HG03342 (cell line): ENCODE measurements around the gene FAM53B.

ENCODE experiments used
- ATAC-seq: cut with Tn5 transposase; IDR thresholded peaks from one replicate; pipeline ENCODE4 v1.9.1; 2021; ENCODE audit warnings: mild to moderate bottlenecking, moderate library complexity; ENCODE audit not compliant: unreplicated experiment

The FAM53B gene

DNA sequence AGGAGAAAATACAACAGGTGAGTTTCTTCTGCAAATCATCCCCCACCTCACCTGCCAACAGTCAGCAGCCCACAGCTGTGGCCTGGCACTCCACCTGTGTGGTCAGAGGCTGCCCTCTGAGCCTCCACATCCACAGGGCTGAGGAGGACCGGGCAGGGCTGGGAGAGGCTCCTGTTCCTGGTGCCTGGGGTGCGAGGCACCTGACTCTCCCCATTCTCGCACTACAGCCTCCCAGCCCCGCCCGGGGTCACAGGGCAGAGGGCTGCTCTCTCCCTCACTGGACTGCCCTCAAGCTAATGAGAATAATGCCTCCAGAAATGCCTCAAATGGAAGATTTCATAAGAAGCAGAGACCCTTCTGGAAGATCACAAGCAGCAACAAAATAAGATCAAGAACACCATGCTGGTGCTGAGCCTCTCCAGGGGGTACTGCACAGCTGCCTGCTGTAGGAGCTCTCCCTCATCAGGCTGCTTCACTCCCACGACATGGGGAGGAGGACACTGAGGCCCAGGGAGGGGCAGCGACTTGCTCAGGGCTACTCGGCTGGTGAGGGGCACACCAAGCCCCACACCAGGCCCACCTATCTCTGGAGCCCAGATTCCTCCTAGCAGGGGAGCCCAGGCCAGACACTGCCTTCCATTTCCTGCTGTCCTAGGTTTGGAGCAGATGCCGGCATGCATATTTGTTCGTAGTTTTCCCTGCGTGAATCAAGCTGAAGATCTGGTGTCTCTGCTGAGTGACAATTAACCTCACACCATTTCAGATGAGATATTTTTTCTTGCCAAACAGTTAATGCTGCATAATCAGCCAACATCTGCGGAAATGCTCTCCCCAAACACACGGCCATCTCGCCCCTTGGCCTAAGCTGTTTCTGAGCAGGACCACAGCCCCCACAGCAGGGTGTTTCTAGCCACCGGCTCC lies 76.5 kb downstream of the FAM53B start:
- ATAC-seq, result no peak

DNA sequence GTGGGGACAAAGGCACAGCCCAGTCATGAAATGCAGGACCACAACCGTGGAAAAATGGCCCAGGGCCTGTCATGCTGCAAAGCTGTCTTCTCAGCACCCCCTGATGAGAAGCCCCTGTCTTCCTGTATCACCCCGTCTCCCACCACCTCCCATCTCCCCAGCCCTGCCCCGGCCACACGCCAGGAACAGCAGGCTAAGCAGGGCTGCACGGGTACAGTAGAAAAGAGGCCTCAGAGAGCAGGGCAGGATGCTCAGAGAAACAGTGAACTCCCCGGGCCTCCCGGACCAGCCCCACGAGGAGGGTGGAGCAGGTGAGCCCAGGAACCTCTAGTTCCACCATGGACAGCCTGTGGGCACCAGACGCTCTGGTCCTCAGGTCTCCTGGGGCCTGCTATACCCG lies 77.7 kb downstream of the FAM53B start:
- ATAC-seq, result no peak

DNA sequence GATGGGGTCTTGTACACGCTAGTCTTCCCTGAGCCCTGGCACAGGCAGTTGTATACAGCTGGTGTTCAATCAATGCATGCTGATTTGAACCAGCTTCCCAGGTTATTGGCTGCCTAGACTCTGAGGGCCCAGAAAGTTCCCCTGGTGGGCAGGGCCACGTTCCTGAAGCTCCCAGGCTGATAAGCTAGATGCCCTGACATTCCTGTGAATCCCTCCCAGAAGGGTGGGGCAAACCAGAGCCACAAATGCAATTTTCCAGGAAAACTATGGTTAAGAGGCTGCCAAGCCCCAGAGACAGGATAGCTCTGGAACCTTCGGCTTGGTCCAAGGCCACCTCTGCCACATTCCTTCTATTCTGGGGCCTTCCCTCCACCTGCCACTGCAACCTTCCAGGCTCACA lies 78.2 kb downstream of the FAM53B start:
- ATAC-seq, result no peak

DNA sequence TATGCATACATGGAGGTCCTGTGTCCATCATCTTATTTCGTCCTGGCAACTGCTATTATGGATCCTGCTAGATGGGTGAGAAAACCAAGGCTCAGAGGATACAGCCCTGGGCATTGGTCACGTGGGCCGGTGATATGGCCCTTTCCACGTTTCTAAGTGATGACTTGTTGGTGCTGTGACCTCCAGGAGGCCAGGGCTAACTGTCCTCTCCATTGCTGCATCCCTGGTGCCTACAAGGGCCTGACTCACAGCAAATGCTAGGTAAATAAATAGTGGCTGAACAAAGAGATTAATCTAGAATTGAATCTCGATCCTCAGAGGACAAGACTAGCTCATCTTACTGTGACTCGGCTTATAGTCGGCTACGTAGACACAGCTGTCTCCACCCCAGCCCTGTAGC lies 78.6 kb downstream of the FAM53B start:
- ATAC-seq, result no peak

DNA sequence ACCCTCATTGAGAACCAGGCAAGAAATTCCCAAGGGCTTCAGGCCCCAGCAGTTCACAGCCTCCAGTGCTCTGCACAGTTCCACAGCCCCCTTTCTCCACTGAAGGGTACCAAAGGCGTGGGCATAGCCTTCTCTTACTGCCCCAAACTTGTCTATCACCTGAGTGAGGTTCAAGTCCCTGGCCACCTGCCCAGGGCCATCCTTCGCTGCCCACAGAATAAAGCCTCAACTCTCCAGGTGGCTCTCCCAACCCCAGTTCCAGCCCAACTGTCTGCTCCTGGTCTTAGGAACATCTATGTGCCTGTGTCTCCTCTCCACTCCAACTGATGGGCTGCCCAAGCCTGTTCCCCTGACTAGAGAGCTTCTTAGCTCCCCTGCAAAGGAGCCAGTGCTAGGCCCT lies 79.1 kb downstream of the FAM53B start:
- no peak for ATAC-seq

DNA sequence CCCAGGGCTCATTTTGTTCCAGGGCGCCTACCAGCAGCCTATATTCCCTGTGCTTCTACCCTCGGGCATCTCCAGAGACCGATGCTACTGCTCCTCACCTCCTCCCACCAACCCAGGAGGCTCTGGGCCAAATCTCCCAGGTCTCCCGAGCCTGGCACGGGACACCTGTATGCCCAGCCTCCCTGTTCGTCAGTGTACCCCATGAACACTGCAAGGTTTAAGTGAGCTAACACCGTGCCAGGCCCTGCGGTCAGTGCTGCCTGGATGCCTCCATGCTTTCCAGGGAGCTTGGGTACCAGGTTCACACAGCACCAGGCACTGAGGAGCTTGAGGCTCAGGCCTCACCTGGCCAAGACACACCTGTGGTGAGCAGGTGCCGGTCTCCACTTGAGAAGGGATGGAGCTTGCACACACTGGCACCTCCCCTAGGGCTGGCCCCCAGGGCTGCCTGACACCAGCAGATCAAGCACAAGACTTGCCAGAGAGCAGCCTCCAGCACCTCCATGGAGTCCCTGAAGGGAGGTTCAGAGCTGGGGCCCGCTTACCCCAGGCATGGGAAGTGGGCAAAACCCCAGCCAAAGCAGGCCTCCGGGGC lies 80.3 kb downstream of the FAM53B start:
- ATAC-seq, result no peak

DNA sequence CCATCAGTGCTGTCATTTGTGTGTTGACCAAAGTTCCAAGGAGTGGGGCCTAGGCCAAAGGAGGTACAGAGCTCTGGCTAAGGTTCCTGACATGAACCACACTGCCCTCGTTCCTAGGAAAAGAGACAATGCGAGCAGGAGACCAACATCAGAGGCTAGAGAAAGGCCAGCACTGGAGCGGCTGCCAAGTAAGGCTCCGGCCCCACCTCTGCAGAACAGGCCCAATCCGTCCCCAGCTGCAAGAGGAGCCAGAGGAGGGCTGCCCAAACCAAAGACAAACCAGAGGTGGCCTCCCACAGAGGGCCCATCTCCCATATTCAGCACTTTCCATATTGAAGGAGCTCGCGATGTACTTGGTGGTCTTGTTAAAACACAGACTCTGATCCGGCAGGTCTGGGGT lies 81.0 kb downstream of the FAM53B start:
- ATAC-seq, result no peak

DNA sequence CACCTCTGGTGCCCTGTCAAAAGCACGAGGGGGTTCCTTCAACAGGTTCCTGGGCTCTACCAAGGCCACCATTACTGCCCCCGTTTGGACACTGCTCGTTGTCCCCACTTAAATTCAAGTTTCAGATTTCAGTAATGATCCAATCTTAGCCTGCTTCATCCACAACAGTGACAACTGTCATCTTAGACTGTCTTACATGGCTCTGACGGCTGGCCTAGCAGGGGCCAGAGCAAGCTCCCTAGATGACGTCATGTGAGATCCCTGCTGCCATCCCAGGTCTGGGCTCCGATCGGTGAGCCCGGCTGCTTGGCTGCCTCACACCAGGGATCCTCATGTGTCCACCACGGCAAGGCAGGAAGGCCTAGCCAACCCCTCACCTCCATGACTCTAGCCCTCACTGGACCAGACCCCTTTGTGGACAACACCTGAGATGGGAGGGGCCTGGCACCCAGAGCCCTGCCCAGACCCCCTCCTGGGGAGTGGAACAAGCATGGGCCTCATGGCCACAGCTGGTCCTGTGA lies 82.5 kb downstream of the FAM53B start:
- ATAC-seq, result no peak

DNA sequence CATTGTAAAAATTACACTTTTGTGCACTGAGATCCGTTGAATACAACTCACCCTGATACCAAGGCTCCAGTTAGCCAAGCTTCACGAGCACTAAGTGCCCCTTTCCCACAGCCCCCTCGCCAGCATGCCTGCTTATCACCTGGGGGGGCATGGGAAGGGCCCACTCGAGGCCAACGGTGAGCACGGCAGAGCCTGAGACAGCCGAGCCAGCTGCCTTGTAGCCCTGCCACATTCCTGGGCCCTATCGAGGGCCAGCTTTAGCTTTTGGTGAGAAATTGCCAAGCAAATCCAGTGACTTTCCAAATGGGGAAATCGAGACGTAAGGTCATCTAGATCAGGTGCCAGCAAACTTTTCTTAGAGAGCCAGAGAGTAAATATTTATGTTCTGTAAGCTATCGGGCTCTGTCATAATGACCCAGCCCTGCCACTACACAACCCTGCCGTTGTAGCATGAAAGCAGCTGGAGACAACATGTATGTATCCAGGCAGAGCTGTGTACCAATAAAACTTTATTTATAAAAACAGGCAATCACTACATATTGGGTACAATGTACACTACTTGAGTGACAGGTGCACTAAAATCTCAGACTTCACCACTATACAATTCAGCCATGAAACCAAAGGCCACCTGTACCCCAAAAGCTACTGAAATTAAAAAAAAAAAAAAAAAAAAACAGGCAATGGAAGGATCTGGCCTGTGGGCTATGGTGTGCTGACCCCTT lies 83.6 kb downstream of the FAM53B start:
- no peak for ATAC-seq

DNA sequence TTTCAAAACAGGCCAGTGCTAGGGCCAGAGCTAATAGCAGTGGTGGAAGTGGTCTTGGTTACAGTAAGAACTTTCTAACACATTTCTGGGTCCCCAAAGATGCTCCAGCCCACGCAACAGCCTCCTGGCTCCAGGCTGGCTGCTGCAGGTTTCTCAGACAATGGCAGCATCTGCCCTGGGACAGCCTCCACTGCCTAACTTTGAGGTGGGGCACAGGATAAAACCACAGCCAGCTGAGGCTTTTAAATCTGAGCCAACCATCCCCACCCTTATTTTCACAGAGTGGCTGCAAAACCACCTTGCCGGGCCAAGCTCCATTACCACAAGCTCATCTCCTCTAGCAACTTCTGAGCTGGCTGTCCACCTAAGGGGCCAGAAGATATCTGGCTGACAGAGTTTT lies 84.8 kb downstream of the FAM53B start:
- ATAC-seq, result no peak

DNA sequence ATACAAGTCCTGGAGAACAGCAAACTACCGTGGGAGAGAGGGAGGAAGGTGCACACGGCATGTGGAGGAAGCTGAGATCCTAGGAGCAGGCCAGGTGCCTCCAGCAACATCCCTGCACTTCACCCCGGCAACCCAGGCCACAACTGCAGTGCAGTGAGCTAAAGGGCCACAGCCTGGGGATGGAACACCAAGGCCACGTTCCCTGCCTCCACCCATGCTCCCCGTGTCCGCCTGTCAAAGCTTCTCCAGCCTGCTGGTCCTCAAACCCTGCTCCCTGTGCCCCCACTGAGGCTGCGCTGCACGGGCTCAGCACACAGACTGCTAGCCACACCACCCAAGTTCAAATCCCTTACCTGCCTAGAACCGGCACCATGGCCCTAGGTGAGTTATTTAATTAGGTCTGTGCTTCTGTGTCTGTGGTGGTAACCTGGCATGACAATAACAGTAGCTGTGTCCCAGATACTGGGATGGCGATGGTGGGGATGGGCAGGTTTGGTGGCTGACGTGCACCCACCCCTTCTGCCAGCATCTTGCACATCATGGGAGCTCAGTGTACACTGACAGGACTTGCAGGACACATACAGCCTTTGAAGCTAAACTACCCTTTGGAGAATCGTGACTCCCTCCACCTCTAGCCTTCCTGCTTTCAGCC lies 85.5 kb downstream of the FAM53B start:
- ATAC-seq, result no peak

DNA sequence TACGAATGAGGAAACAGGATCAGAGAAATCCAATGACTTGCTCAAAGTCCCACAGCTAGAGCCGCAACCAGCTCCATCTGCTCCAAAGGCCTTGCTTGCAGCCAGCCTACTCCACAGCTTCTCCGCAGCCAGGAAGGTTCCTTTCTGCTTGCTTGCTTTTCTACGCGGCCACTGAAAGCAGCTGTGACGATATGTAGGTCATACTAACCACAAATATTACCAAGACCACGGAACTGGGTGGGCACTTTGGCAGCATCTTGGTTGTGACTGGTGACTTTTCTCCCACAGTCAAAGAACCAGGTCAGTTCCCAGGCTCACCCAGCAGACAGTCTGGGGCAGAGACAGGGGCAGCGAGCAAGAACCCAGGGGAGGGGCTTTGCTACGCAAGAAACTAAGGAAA lies 86.4 kb downstream of the FAM53B start:
- ATAC-seq, result no peak

DNA sequence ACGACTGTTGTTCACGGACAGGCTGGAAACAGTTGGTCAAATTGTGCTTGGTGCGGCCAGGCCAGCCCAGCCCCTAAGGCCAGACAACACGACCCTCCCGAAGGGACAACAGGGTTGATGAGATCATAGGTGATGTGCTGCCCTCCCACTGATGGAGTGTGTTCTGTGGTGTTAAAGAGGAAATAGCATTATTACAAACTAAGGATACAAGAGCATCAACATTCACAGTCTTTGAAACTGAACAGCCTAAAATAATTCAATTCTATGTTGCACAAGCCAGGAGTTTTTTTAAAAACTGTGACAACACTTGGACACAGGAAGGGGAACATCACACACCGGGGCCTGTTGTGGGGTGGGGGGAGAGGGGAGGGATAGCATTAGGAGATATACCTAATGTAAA lies 87.6 kb downstream of the FAM53B start:
- no peak for ATAC-seq

DNA sequence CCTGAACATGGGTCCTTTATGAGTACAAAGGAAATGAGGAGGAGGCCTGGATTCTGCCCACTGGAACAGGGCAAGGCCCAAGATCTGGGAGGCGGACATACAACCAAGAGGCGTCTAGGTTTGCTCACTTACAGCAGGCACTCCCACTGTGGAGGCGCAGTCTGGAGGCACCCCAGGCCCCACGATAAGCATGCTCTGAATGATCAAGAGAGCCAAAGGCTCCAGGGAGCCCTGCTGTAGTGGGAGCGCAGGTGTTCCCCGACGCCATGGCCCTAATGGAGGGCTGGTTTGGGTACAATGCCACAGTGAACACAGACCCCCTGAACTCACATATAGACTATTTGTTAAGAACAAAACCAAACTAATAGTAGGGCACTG lies 88.1 kb downstream of the FAM53B start:
- no peak for ATAC-seq

DNA sequence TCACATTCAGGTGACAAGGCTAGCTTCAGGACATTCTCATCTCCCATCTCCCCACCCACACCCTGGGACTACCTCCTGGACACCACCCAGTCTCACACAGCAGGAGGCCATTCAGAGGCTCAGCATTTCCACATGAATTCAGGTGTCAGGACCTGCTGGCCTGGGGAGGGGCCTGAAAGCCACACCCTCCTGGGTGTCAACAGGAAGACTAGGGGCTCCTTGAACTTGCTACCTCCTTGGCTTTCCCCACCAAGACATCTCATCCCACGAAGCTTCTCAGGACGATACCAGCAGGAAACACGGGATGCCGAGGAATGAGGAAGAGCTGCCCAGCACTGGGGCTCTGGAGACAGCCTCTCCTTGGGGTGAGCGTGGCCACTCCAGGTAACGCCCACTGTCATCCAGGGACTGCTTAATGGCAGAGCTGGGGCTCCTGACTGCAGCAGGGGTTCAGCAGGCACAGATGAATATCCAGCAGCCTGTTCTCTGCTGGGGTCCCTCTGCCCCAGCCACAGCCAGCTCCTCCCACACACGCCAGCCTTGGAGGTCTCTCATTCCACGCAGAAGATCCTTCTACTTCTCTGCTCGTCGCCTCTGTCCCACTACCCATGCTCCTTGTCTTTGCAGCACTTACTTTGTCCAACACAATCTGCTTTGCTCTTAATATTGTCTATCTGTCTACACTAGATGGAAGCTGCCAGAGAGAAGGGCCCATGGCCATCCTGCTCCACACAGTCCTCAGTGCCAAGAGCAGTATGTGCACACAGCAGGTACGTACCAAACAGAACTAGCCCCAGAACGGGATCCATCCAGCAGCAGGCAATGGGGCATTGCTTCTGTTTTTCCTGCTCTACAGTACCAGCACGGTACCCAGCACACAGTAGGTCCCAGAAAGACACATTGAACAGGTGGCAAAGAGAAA lies 88.7 kb downstream of the FAM53B start:
- no peak for ATAC-seq

DNA sequence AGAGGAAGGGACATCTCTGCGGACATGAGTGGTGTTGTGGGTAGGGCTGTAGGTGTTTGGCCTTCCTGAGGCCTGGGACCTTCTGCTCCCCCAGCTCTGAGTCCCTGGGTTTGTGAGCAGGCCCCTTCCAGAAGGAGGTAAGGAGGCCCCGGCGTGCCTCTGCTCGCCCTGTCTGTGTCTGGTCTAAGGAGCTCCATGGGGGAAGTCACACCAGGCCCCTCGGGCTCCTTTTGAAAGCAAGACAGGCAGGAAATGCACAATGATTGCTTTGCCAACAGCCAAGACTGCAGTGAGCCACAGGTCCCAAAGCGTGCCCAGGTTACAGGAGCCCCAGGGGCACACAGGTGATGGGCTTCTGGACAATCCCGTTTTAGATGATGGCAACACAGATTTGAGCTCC lies 89.5 kb downstream of the FAM53B start:
- ATAC-seq, result no peak

DNA sequence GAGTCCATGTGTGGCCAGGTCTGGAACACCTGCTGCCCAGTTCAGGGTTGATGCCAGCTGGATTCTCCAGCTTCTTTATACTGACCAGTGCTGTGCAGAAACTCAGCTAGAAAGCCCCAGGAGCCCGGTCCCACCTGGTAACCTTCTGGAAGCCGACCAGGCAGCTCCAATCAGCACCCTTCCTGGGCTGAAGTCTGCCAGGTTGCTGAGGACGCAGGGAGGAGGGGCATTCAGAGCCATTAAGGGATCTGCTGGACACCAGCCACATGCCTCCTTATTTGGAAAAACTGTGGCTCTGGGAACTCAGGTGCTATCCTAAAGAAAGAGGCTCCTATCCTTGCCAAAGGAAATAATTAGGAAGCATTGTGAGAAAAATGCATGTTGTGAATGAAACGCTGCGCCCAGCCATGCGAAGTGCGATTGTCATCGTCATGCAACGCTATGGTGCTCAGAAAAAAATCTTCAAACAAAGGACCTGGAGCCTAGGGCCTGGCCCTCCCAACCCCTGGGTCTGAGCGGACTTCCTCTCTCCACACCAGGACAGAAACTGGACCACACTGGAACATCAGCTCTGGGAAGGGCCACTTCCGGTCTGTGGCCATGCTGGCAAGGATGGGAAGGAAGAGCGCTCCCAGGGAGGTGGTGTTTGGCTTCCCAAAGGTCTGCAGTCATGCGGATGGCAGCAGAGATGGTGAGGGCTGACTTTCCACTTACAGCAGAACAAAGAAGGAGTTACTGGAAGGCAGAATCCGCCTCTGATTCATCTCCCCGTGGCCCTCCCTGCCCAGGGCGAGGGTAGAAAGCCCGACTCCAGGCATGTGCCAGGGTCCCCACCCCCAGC lies 90.1 kb downstream of the FAM53B start:
- ATAC-seq, result no peak

DNA sequence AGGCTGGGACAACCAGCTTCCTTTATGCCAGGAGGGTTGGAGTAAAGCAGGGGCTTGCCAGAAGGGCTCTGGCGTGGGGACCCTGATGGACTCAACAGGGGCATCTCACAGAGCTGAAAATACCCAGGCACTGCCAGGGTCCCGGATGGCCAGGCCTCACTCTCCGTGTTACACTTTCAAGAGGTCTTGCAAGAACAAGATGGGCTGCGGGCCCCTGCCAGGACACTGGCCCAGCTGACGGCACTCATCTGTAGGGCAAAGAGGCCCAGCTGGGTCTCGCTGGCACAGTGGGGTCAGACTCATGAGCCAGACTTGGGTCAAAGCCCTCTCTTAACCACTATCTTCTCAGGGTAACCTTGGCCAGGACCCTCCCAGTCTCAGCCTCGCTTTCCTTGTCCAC lies 90.9 kb downstream of the FAM53B start:
- ATAC-seq, result no peak

DNA sequence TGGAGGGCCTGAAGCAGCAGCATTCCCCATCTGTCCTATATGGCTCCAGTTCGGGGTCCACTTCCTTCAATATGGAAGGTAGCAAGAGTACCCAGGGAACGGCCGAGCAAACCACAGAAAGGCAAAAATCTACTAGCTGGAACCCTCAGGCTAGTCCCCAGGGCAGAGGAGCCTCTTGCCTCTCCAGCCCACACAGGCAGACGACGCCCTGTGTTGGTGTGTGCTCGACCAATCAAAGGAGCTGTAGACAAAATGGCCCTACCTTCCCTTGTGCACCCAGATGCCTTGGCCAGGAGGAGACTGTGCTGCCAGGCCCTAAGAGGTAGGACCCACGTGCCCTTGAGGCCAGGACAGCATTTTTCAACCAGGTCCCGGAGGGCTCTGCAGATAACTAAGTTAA lies 91.5 kb downstream of the FAM53B start:
- no peak for ATAC-seq
